HCT116 (cell line): ENCODE results near the gene BBS12.
A peak's percentile ranks its signal among the peaks of the same experiment; 100 is the strongest.
"Not testable (repeated sequence)": the region's sequence is repeated elsewhere in the genome, so short reads cannot be mapped to it uniquely, and the experiment has no call there.

Source experiments
- CTCF ChIP-seq, 3 experiments: fragments of 200-600 bp in 1 of 3; sonication (generic) in 1 of 3; IDR thresholded peaks in 2 of 3; conservative IDR thresholded peaks in 1 of 3; 2 replicates each; pipeline ENCODE4 v1.5.1; 2012 to 2017; ENCODE audit warnings: low read depth in 2 of 3, low read length in 2 of 3, antibody characterized with exemption in 1 of 3, borderline replicate concordance in 1 of 3, control low read depth in 1 of 3, mild to moderate bottlenecking in 1 of 3, mixed read lengths in 1 of 3, mixed run types in 1 of 3, moderate library complexity in 1 of 3; ENCODE audit not compliant: insufficient read depth in 1 of 3
- EZH2 ChIP-seq: fragments of 200-600 bp; sonication (generic); IDR thresholded peaks from 2 replicates; pipeline ENCODE4 v1.6.1; 2017; ENCODE audit warnings: antibody characterized with exemption, mixed run types
- POLR2A ChIP-seq: IDR thresholded peaks from 2 replicates; pipeline ENCODE4 v1.7.0; 2011; ENCODE audit warnings: borderline replicate concordance; ENCODE audit not compliant: insufficient read depth, insufficient read length; ENCODE audit errors: extremely low read depth
- POLR2AphosphoS5 ChIP-seq: IDR thresholded peaks from 2 replicates; pipeline ENCODE4 v1.6.1; 2011; ENCODE audit warnings: mild to moderate bottlenecking, low read depth, low read length, moderate library complexity
- REST ChIP-seq: IDR thresholded peaks from 2 replicates; pipeline ENCODE4 v1.6.1; 2012; ENCODE audit warnings: low read depth
- SP1 ChIP-seq: IDR thresholded peaks from 2 replicates; pipeline ENCODE4 v1.6.1; 2012; ENCODE audit warnings: low read depth
- TCF7L2 ChIP-seq: IDR thresholded peaks from 2 replicates; pipeline ENCODE4 v1.7.0; 2011; ENCODE audit warnings: borderline replicate concordance, inconsistent platforms; ENCODE audit not compliant: insufficient read depth, insufficient read length; ENCODE audit errors: extremely low read depth
- ZNF274 ChIP-seq: fragments of 200-500 bp; sonication (Bioruptor generic); IDR thresholded peaks from 2 replicates; pipeline ENCODE4 v1.6.1; 2014; ENCODE audit warnings: mild to moderate bottlenecking, low read depth, low read length, inconsistent platforms

GRCh38 chr4:122786296-122786695 lies 53.8 kb downstream of the BBS12 start:
- TF ChIP-seq SP1 (peak; percentile 83), POLR2AphosphoS5 (peak; percentile 33; the same call in 1 of the 2 replicates)
- not testable (repeated sequence) for TF ChIP-seq CTCF (IDR thresholded peaks at IDR 0.05 in 2 of 3, conservative IDR thresholded peaks at IDR 0.05 in 1 of 3; ENCODE audit: borderline replicate concordance in 1 of 3, insufficient read depth in 1 of 3, low read depth in 2 of 3, low read length in 2 of 3); POLR2A; EZH2; REST; TCF7L2; ZNF274
